DOHH2 (cell line): Measurements from ENCODE around the gene FTO.

Experiments
- EZH2phosphoT487 ChIP-seq: fragments of 200-600 bp; sonication (generic); IDR thresholded peaks from 2 replicates; pipeline ENCODE4 v1.6.1; 2017; ENCODE audit warnings: borderline replicate concordance, mild to moderate bottlenecking, antibody characterized with exemption, low read length, moderate library complexity, mixed read lengths
- TF ChIP-seq, protein P1 (sequence below): fragments of 200-600 bp; sonication (generic); IDR thresholded peaks from one replicate; pipeline ENCODE4 v1.5.1; 2014; ENCODE audit warnings: antibody characterized with exemption, mild to moderate bottlenecking, low read depth, low read length; ENCODE audit not compliant: poor library complexity, severe bottlenecking

- TF ChIP-seq, protein P1, sequence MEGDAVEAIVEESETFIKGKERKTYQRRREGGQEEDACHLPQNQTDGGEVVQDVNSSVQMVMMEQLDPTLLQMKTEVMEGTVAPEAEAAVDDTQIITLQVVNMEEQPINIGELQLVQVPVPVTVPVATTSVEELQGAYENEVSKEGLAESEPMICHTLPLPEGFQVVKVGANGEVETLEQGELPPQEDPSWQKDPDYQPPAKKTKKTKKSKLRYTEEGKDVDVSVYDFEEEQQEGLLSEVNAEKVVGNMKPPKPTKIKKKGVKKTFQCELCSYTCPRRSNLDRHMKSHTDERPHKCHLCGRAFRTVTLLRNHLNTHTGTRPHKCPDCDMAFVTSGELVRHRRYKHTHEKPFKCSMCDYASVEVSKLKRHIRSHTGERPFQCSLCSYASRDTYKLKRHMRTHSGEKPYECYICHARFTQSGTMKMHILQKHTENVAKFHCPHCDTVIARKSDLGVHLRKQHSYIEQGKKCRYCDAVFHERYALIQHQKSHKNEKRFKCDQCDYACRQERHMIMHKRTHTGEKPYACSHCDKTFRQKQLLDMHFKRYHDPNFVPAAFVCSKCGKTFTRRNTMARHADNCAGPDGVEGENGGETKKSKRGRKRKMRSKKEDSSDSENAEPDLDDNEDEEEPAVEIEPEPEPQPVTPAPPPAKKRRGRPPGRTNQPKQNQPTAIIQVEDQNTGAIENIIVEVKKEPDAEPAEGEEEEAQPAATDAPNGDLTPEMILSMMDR = no peak
- no peak for TF ChIP-seq EZH2phosphoT487
Measured at GRCh38 chr16:53998024-53998810, 294.3 kb downstream of the FTO start.
